Neutrophil (primary cell): Measurements from ENCODE around the gene CDK2.
"Not testable (repeated sequence)": the region's sequence is repeated elsewhere in the genome, so short reads cannot be mapped to it uniquely, and the experiment has no call there.

Source experiments
- H3K27ac ChIP-seq: fragments of 200-600 bp; sonication (generic); 2 replicates; pipeline ENCODE4 v1.5.1; 2016; ENCODE audit warnings: mild to moderate bottlenecking, moderate library complexity
- H3K27me3 ChIP-seq: fragments of 200-600 bp; sonication (generic); 2 replicates; pipeline ENCODE4 v1.6.0; 2016; ENCODE audit warnings: mild to moderate bottlenecking
- H3K36me3 ChIP-seq: fragments of 200-600 bp; sonication (generic); 2 replicates; pipeline ENCODE4 v1.5.1; 2017
- H3K4me1 ChIP-seq, 2 experiments: fragments of 200-600 bp in 1 of 2; sonication (generic) in 1 of 2; 1 replicate in 1 of 2; 2 replicates in 1 of 2; pipeline versions ENCODE4 v1.5.1 to v1.6.1; 2013 to 2016; ENCODE audit warnings: low read depth in 1 of 2, low read length in 1 of 2, mild to moderate bottlenecking in 1 of 2, moderate library complexity in 1 of 2; ENCODE audit not compliant: control insufficient read depth in 1 of 2, insufficient read depth in 1 of 2
- H3K4me3 ChIP-seq, 2 experiments: fragments of 200-600 bp in 1 of 2; sonication (generic) in 1 of 2; 1 replicate in 1 of 2; 2 replicates in 1 of 2; pipeline ENCODE4 v1.5.1; 2013 to 2016; ENCODE audit warnings: low read depth in 1 of 2, low read length in 1 of 2, mild to moderate bottlenecking in 1 of 2, moderate library complexity in 1 of 2
- H3K9me3 ChIP-seq: fragments of 200-600 bp; sonication (generic); 2 replicates; pipeline ENCODE4 v1.5.1; 2016
- CTCF ChIP-seq: fragments of 200-600 bp; sonication (generic); IDR thresholded peaks from 2 replicates; pipeline ENCODE4 v1.5.1; 2016; ENCODE audit warnings: antibody characterized with exemption

CDK2 gene

GRCh38 chr12:55966408-55967281 is at the start of gene CDK2:
Gene CDK2 (plus strand): TSS chr12:55966830. CDS start chr12:55967009, 179 bp downstream.
- no peak for TF ChIP-seq CTCF
- H3K4me3 ChIP-seq, result peak within 1 kb of the TSS; percentile 78 to 91
- peaks cover 15 to 22% of the 10 kb centered on the region in 2 experiments for H3K4me1 ChIP-seq
- H3K27ac ChIP-seq, result peak within 1 kb of the TSS; percentile 53
- no peaks in the 10 kb centered on the region for H3K9me3 ChIP-seq
- no peaks in the 10 kb centered on the region for H3K36me3 ChIP-seq
- H3K27me3 ChIP-seq, result no peaks in the 10 kb centered on the region

- not testable (repeated sequence) for H3K4me1 ChIP-seq, H3K9me3 ChIP-seq, H3K36me3 ChIP-seq, H3K27ac ChIP-seq, H3K27me3 ChIP-seq, H3K4me3 ChIP-seq
These were observed 47.6 kb upstream of the CDK2 start for GRCh38 chr12:55919032-55919431.

GRCh38 chr12:55922126-55922525 is 44.5 kb upstream of the CDK2 start:
- no peak for TF ChIP-seq CTCF
- Histone ChIP-seq H3K27ac (no peak overlapping the region), H3K4me1 (peaks cover 11% of the 10 kb centered on the region in 2 experiments), H3K36me3 (no peaks in the 10 kb centered on the region), H3K9me3 (no peaks in the 10 kb centered on the region), H3K27me3 (no peaks in the 10 kb centered on the region), H3K4me3 (no peak overlapping the region)

- not testable (repeated sequence) for H3K36me3 ChIP-seq, H3K27me3 ChIP-seq, H3K27ac ChIP-seq, H3K9me3 ChIP-seq, H3K4me3 ChIP-seq
- peaks cover 20 to 21% of the 10 kb centered on the region in 2 experiments for H3K4me1 ChIP-seq
These were observed 43.0 kb upstream of the CDK2 start for GRCh38 chr12:55923648-55924047.

GRCh38 chr12:55925371-55925770 is 41.3 kb upstream of the CDK2 start:
- Histone ChIP-seq H3K4me1 (peaks cover 36 to 37% of the 10 kb centered on the region in 2 experiments), H3K27me3 (no peaks in the 10 kb centered on the region), H3K27ac (no peak overlapping the region), H3K9me3 (no peaks in the 10 kb centered on the region), H3K36me3 (no peaks in the 10 kb centered on the region), H3K4me3 (no peak overlapping the region)
- no peak for TF ChIP-seq CTCF

- H3K27ac ChIP-seq, result peak overlapping the region; percentile 95
- peaks cover 44 to 45% of the 10 kb centered on the region in 2 experiments for H3K4me1 ChIP-seq
- no peaks in the 10 kb centered on the region for H3K9me3 ChIP-seq
- peak overlapping the region; percentile 93 to 98 for H3K4me3 ChIP-seq
- no peaks in the 10 kb centered on the region for H3K27me3 ChIP-seq
- TF ChIP-seq CTCF, result no peak
- H3K36me3 ChIP-seq, result no peaks in the 10 kb centered on the region
These were observed 40.5 kb upstream of the CDK2 start for GRCh38 chr12:55925870-55926737.
